H54 (cell line): ENCODE measurements around the gene PIP5K1C.
A peak's percentile ranks its signal among the peaks of the same experiment; 100 is the strongest.

ENCODE experiments used
- DNase-seq: peaks from one replicate; pipeline ENCODE4 v3.0.0; 2011; ENCODE audit warnings: low spot score, mixed read lengths; ENCODE audit not compliant: insufficient read length
- FAIRE-seq: peaks from 3 replicates; lab custom pipeline; 2011; peaks lifted over from hg19 to GRCh38; lab: Jason Lieb, UNC
- POLR2A ChIP-seq: IDR thresholded peaks from 2 replicates; pipeline ENCODE4 v1.6.1; 2011; ENCODE audit warnings: low read depth, mild to moderate bottlenecking, low read length

The PIP5K1C gene

DNA sequence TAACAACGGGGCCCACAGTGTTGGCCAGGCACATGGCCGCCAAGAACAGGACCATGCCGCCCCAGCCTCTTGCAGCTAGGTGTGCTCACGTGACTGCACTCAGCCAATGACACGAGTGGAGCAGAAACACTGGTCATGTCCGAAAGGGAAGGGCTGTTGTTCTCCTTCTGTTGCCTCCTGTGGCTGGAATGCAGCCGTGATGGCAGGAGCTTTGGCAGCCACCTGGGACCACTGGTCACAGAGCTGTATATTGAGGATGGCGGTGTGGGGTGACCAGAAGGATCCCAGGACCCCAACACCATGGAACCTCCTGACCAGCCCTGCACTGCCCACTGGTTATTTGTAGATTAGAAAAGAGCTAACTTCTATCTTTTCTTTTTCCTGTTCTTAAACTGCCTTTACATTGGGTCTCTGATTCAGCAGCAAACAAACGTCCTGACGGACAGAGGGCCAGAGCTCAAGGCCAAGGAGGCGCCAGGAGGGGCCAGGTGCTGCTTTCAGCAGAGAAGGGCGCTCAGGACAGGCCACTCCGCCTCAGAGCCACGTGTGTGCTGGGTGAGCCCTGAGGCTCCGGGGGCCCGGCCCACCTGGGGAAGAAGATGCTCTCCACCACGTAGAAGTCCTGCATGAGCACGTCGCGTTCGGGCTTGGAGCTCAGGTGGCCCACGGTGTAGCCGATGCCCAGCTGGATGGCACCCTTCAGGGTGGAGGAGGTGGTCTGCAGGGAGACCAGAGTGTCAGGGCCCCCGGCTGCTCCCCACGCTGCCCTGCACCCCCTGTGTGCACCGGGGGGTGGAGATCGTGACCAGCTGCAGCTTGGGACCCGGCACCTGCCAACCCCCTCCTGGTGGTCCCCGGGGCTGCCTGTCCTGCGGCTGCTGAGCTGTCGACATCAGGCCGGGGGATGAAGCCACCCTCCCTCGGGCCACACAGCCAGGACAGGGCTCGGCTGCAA lies 38.7 kb downstream of the PIP5K1C start:
- TF ChIP-seq POLR2A, result no peak
- no peak for DNase-seq
- no peak for FAIRE-seq

DNA sequence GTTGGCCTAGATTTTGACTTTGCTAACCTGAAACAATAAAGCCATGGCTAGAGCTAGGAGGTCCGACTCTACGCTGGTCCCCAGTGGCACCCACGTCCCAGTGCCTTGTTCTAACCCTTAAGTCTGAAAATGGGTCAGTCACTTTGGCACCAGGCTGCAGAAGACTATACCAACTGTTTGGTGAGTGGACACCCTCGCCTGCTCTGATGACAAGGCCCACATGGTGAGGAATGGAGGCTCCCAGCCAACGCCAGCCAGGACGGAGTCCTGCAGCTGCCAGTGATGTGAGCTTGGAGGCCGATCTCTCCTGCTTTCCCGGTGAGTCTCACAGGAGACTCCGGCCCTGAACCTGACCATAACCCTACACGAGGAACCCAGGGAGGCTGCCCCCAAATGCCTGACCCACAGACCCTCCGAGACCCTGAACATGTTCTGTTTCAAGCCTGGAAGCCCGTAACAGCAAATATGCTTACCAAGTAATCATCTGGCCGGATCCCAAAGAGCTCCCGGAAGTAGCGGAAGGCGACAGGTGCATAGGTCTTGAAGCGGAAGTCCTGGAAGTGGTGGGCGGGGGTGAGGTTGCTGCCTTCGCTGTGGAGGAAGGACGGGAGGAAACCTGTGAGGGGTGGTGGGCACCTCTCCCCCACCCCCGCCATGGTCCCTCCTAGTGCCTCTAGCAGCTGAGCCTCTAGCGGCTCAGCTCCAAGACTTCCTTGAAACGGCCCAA lies 39.6 kb downstream of the PIP5K1C start:
- no peak for TF ChIP-seq POLR2A
- DNase-seq, result no peak

DNA sequence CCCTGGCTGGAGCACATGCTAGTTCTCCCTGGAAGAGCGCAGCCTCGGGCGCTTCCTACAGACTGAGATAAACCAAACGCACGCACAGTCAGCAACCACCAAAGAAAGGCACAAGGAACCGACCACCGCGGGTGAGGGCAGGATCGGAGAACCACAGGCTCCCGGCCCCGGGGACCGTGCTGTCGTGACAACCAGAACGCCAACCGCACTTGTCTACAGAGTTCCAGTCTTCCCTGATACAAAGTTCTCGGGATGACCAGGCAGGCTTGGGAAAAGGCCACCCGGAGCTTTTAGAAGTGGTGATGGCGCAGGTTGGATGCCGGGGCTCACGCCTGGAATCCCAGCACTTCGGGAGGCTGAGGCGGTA lies 40.5 kb downstream of the PIP5K1C start:
- FAIRE-seq, result no peak
- no peak for DNase-seq
- no peak for TF ChIP-seq POLR2A

More for the DNA sequence above, 39.6 kb downstream of the PIP5K1C start:
- FAIRE-seq, result no peak

DNA sequence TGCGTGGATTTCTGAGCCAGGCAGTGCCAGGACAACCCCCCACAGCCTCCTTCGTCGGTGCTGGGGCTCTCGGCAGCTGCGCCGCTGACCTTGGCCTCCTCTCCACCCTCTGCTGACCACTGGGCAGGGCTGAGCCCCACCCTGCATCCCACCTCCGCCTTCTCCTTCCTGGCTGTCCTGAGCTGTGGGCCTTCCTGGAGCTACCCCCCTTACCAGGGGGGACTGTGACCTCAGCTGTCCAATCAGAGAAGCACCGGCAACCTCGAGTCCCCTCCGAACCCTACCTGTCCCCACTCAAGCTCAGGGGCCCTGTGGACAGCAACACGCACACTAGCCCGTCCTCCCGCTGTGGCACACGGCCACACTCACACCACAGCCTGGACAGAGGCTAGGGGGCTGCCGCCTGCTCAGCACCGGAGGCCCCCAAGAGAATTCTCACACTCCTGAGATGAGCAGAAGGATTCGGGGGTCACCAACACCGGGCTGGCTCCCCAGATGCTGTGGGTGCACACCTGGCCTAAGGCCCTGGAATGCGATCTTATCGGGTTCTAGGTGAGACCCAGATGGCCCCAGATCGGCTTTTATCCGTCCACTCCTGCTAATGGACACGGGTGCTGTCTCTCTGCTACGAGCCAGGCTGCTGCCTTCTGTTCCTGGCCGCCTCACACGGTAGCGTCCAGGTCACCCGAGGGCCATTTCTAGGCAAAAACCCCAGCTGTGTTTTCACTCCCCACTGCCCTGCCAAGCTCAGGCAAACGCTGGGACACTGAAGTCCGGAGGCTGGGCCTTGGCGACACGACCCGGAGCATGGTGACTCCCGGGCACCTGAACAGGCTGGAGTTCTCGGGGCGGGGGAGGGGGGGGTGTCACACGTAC lies 41.2 kb downstream of the PIP5K1C start:
- no peak for TF ChIP-seq POLR2A

DNA sequence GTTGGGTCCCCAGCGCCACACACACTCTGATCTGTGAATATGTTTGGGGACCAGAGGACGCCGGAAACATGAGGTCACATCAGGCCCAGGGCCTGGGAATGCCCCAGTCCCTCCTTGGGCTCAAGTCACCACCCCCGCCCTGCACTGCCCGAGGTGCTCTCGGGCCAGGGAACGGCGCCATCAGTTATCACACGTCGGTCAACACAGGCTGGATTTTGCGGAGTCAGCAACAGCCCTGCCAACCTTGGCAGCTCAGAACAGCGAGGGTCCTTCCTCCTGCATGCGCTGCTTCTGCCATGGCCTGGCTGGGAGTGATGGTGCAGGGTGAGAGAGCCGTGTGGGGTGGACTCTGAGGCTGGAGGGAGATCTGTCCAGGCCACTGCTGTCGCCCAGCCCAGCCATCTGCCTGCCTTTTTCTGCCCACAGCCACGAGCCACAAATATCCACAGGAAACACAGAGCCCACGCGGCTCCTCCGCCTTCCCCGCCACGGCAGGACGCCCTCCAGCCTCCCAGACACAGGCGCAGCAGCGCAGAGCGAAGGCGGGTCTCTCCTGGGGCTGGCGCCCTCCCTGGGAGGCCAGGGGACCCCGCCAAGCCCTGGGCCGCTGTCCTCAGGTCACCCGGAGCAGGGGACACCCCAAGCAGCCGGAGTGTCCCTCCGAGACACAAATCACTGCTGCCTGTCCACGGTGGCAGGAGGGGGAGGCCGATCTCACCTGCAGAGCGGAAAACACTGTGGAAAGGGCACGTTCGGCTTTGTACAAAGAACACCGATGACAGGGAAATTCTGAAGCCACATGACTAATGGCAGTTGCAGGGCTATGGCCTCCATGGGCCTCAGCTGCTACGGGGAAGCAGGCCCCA lies 42.0 kb downstream of the PIP5K1C start:
- no peak for TF ChIP-seq POLR2A
- DNase-seq (no peak), FAIRE-seq (no peak)

More for the DNA sequence above, 41.2 kb downstream of the PIP5K1C start:
- FAIRE-seq (no peak), DNase-seq (no peak)

DNA sequence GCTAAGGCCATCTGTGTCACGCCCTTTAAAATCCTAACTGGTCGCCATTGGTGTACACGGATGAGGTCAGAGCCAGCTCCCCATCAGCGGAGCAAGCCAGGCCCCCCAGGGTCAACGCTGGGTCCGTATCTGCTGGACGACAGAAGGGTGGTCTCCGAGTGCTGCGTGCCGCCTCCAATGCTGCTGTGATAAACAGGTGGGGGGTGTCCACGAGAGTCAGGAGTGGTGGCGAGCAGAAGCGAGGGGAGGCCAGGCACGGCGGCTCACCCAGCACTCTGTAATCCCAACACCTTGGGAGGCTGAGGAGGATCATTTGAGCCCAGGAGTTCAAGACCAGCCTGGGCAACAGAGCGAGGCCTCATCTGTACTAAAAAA lies 42.9 kb downstream of the PIP5K1C start:
- DNase-seq (no peak), FAIRE-seq (no peak)
- no peak for TF ChIP-seq POLR2A

DNA sequence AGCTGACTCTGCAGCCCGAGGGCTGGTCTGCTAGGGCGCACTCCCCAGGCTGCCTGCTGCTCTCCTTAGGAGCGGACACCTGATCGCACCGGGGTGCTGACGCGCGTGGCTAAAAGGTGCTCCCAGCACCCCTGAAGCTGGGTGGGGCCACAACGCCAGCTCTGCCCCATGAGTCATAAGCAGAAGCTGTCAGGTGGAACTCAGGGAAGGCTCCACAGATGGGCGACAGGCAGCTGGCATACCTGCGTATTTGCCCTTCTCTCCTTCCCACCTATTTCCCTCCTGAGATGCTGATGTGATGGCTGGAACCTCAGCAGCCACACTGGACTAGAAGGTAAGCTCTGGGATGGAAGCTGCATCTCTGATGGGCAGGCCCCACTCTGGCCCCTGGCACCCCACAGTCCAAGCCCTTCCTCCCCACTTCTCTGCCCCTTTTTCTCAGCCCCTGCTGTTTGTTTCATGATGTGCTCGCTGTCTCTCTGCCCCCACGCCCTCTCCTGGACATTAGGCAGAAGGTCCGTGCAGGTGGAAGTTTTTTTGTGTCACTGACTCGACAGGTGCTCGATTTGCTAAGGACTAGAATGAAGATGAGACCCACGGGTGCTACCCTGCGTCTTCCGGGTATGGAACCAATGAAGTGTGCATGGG lies 43.4 kb downstream of the PIP5K1C start:
- TF ChIP-seq POLR2A, result no peak
- FAIRE-seq (no peak), DNase-seq (no peak)

DNA sequence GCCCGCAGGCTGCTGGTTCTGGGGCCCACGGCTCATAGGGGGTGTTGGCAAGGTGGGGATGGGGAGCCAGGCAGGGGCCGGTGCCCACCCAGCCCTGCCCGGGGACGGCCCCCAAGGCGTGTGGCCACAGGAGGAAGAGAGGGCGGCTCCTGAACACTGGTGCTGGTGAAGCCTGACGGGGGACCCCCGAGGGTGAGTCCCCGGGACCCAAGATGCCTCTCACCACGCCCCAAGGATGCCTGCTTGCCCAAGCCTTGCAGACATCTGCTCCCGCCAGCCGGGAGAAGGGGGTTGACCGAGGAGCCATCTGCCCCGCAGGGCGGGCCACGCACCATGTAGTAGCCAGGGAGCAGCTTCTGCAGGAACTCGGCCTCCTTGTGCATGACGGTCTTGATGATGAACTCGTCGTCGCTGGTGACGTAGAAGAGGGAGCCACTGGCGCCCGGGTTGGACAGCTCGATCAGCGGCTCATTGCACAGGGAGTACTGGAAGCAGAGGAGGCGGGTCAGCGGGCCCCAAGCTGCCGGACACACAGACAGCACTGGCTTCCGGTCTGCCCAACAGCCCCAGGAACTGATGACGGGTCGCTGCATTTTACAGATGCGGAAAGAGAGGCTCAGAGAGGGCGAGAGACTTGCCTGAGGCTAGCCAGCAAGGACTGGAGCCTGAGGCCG lies 44.1 kb downstream of the PIP5K1C start:
- DNase-seq, result peak; percentile 62
- TF ChIP-seq POLR2A, result no peak
- FAIRE-seq, result no peak

DNA sequence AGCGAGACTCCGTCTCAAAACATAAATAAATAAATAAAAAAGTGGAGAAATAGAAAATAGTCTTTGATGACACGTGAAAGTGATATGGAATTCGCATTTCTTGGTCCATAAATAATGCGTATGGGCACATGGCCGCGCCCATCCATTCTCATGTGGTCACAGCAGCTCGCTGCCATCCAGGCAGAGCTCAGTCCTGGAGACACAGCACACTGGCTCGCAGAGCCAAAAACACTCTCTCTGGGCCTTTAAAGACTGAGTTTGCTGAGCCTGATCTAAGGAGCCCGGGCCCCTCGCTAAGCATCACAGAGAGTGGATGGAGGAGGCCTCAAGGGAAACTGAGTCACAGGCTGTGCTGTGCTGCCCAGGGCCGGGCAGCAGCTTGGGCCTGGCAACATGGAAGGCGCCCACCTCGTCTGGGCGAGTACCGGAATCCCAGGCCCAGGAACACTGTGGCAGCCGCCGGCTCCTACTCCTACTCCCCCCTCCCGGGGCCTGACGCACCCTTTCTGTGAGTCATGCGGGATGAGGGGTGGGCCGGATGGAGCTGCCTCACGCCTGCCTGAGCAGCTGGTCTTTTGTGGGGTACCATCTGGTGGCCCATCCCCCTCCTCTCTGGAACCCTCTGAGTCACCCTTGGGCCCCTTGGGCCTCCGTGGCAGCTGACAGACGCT lies 44.7 kb downstream of the PIP5K1C start:
- DNase-seq (peak; percentile 100), FAIRE-seq (peak; percentile 33)
- TF ChIP-seq POLR2A, result peak; percentile 48

DNA sequence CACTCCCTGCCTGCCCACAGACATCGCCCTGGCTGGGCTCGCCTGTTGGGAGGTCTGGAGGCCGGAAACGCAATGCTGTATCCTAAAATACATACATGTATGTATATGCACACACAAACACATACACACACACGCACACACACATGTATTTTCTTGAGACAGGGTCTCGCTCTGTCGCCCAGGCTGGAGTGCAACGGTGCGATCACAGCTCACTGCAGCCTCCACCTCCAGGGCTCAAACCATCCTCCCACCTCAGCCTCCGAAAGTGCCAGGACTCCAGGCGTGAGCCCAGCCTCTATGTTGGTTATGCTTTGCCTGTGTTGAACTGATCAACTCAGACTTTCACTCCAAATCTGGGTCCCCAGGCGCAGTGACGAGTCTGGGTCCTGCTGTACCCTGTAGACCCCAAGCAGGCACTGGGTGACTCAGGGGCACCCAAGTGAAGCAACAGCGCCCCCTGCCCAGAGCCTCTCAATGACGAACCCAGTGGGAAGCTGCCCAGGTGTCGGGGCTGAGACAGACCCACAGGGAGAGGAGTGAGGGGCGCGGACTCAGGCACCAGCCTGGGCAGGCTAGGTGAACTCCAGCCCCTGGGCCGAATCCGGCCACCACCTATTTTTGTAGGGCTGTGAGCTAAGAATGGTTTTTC lies 46.3 kb downstream of the PIP5K1C start:
- no peak for DNase-seq
- TF ChIP-seq POLR2A, result no peak
- FAIRE-seq, result no peak
